ENCODE measurements around the gene SLC9A9.

GRCh38 chr3:143367171-143367570, 481.1 kb downstream of the SLC9A9 start:
- TF ChIP-seq ZBED1 (IDR thresholded peaks at IDR 0.05), result no peak
- no peak for TF ChIP-seq TAF1 (IDR thresholded peaks at IDR 0.05; ENCODE audit: control insufficient read depth, extremely low read depth, insufficient read depth, low read length, severe bottlenecking)
- TF ChIP-seq CEBPB (tag; IDR thresholded peaks at IDR 0.05), result no peak
- no peak for TF ChIP-seq CBX2 (IDR thresholded peaks at IDR 0.05; ENCODE audit: insufficient read depth, low read length, poor library complexity, severe bottlenecking)
- no peak for TF ChIP-seq USF2 (CRISPR knock-in tag; IDR thresholded peaks at IDR 0.05)
- TF ChIP-seq POLR2AphosphoS5 (IDR thresholded peaks at IDR 0.05; ENCODE audit: control insufficient read depth, insufficient read depth, low read depth, low read length), result no peak
- TF ChIP-seq CTCF (IDR thresholded peaks at IDR 0.05 in 2 of 3, conservative IDR thresholded peaks at IDR 0.05 in 1 of 3; ENCODE audit: insufficient read depth in 2 of 3, low read depth in 1 of 3, low read length in 3 of 3), result no peak
- no peak for TF ChIP-seq POLR2A (conservative IDR thresholded peaks at IDR 0.05)
- TF ChIP-seq MXD1 (CRISPR knock-in tag; IDR thresholded peaks at IDR 0.05; ENCODE audit: borderline replicate concordance, poor library complexity, severe bottlenecking), result no peak
- TF ChIP-seq STAG1 (CRISPR knock-in tag; IDR thresholded peaks at IDR 0.05; ENCODE audit: borderline replicate concordance), result no peak
- no peak for TF ChIP-seq RBFOX2 (IDR thresholded peaks at IDR 0.05; ENCODE audit: low read depth, low read length)
